CD4-positive, alpha-beta T cell treated with Interleukin-17A for 4 hours (primary cell): ENCODE measurements around the gene FHAD1.
A peak's percentile ranks its signal among the peaks of the same experiment; 100 is the strongest.

Experiments
- DNase-seq: peaks from one replicate; pipeline ENCODE4 v3.0.0-alpha.2; 2020; ENCODE audit warnings: mixed read lengths

FHAD1 gene

GRCh38 chr1:15348648-15349047 is 101.6 kb downstream of the FHAD1 start:
- no peak for DNase-seq

DNA sequence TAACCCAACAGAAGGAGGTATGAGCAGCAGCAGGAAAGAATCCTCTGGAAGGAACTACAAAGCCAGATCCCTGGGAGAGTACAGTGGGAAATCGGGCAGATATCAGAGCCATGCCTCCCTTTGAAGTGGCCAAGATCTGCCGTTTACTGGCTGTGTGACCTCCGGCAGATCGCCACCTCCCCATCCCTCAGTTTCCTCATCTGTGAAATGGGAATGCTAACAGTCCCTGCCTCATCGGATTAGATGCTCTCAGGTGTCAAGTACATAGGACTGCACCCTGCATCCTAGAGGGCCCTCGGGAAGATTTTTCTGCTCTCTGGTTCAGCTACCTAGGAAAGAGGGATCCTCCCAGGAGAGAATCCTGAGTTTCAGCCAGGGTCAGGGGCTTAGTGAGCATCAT is 102.1 kb downstream of the FHAD1 start:
- DNase-seq, result no peak

- no peak for DNase-seq
These were observed 103.1 kb downstream of the FHAD1 start for GRCh38 chr1:15350151-15350550.

DNA sequence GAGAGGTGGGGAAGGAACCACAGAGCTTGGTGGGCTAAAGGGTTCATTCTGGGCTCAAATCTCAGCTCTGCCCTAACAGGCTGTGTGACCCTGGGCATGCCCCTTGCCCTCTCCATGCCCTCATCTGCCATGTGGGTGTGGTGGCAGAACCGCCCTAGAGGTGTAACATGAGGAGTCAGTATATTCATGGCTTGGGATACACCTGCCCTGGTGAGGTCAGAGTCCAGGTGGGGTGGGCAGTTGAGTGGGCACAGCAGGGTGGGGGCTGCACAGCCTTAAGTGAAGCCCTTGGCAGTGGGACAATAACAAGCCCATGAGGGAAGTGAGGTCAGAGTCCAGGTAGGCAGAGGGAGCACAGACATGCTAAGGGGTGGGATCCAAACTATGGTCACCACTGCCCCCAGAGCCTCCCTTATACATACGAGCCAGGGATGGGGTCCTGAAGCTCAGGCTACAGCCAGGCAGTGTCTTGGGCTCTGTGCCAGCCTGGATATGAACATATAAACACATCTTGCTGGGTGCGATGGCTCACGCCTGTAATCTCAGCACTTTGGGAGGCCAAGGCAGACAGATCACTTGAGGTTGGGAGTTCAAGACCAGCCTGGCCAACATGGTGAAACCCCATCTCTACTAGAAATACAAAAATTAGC is 103.7 kb downstream of the FHAD1 start:
- no peak for DNase-seq

DNA sequence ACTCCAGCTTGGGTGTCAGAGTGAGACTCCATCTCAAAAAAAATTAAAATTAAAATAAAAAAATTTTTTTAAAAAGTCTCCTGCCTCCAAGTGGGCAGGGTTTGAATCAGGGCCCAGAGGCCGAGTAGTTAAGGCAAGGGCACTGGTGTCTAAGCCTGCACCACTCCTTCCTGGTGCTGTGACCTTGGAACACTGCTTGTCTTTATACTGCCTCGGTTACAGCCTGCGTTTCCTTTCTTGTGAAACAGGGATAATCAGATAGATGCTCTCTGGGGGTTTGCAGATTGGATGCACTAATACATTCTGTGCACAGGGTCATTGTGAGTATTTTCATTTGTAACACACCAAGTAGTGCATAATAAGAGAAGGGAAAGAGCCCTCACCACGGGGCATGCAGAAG is 104.3 kb downstream of the FHAD1 start:
- no peak for DNase-seq

DNA sequence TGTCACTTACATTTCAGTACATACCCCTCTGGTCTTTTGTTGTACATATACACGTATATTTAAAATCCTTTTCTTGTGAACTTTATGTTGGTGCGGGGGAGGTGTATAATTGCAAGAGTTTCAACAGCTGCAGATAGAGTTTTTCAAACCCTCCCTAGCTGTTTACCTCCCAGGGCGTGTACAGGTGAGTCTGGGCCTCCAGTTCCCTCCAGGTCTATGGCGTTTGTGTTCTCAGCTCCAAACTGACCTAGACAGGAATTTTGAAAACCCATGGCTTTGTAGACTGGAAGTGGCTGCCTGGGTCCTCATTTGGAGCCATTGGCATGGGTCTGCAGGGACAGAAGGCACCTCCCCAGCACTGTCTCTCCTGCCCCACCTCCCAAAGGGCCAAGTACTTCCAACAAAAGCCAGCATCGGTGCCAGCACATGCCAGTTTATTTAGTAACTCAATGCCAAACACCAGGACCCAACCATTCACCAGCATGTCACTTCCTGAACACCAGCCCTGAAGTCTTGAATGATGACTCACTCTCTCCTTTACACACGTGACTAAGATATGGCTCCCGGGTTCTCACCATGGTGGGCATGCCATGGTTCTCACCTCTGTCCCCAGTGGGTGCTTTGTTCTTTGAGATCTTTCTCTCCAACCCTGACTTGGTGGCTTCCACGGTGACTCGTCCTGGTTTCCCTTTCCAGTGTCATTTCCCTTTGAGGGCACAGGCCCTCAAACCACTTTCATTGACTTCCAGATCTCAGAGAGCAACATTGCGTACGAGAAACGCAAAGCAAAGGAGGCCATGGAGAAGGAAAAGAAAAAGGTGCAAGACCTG is 105.3 kb downstream of the FHAD1 start:
- peak; percentile 35 for DNase-seq

- no peak for DNase-seq
These were observed 107.0 kb downstream of the FHAD1 start for GRCh38 chr1:15353839-15354579.

DNA sequence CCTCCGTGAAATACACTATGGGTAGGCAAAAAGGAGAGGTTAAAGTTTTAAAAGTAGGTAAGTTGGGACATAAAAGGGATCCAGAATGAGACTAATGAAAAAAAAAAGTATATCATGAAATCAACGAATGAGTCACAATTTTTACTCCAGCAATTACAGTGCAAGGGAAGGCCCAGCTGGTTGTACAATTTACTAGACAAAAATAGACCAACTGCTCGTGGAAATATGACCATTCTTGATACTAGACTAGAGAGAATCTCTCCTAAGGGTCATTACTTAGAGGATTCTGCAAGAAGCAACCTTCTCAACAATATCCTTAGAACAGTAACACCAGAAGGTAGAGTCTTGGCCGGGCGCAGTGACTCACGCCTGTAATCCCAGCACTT is 107.5 kb downstream of the FHAD1 start:
- DNase-seq, result no peak

- no peak for DNase-seq
These were observed 109.1 kb downstream of the FHAD1 start for GRCh38 chr1:15355968-15356625.

GRCh38 chr1:15357612-15358207 is 110.7 kb downstream of the FHAD1 start:
- DNase-seq, result no peak

- no peak for DNase-seq
These were observed 111.6 kb downstream of the FHAD1 start for GRCh38 chr1:15358565-15359133.

DNA sequence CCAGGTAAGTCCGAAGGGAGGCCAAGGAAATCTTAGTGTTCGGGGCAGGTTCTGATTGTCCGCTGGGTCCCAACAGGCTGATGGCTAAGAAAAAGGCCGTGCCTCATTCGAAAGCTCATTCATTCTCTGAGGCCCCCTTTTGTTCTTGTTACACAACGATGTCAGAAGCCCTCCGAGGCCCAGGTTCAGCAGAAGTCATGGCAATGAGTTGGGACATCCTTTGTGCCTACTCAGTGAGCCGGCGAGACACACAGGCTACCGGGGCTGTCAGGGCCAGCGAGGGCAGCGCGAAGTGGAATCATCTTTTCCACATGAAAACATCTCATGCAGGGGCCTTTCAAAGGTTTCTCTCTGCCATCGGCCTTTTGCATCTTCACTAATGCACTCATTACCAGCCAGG is 113.7 kb downstream of the FHAD1 start:
- DNase-seq, result no peak

DNA sequence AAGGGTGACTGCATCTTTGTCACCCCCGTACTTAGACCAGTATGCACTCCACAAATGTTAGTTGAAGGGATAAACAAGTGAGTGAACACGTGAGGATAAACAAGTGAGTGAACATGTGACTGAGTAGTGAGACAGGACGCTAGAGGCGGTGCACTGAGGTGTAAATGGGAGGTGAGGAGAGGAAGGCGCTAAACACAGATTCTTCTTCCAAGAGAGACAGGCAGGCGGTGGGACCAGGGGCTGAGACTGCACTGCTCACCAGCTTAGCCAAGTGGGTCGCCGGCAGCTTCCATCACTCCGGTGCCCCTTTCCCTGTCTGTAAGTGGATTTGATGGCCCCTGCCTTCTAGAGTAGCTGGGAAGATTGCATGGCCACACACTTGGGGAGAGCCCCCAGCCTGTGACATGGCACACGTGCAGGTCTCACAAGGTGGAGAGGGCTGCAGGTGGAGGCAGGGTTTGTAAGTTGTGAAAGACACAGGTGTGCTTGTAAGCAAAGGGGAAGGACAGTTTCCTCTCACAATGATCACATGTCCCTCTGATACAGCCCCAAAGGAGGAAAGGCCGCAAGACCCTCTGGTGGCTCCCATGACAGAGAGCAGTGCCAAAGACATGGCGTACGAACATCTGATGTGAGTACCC is 115.2 kb downstream of the FHAD1 start:
- no peak for DNase-seq

DNA sequence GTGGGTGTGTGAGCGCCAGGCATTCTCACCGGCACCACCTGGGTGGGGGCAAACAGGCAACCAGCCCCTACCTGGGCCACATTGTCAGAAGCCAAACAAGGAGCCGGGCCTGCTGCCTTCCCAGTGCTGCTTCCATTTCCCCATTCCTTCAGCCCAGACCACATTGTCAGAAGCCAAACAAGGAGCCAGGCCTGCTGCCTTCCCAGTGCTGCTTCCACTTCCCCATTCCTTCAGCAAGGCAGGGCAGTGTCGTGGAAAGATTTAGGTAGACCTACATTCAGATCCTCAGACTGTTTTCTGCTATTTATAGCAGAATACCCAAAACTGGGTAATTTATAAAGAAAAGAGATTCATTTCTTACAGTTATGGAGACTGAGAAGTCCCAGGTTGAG is 115.7 kb downstream of the FHAD1 start:
- DNase-seq, result no peak

- DNase-seq, result peak; percentile 22
These were observed 117.7 kb downstream of the FHAD1 start for GRCh38 chr1:15364740-15365139.

DNA sequence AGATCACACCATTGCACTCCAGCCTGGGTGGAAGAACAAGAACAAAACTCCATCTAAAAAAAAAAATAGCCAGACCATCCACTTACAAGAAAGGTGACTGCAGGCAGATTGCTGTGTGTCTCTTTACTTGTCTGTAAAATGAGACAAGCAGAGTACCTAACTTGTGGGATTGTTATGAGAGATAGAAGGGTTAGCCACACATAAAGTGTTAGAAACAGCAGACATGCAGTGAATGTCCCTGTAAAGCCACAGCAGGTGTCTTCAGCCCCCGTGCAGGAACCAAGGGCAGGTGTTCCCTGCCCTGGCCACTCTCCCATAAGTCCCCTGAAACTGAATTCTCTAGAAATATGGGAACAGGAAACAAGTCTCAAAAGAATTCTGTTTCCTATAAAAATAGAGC is 121.9 kb downstream of the FHAD1 start:
- no peak for DNase-seq

DNA sequence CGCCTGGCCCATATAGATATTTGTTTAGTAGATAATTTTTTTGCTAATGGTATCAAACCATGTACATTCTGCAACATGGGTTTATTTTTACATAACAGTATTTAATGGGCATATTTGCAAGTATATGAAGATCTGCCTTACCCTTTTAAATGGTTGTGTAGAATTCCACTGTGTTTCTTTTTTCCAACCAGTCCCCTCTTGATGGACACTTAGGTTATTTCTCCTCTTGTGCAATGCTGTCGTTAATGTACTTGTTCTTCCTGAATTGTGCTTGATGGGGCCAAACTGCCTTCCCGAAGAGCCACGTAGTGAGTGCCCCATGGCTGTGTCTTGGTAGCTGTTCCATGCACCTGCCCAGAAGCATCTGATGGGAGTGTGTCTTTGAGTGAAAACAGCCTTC is 123.2 kb downstream of the FHAD1 start:
- no peak for DNase-seq

DNA sequence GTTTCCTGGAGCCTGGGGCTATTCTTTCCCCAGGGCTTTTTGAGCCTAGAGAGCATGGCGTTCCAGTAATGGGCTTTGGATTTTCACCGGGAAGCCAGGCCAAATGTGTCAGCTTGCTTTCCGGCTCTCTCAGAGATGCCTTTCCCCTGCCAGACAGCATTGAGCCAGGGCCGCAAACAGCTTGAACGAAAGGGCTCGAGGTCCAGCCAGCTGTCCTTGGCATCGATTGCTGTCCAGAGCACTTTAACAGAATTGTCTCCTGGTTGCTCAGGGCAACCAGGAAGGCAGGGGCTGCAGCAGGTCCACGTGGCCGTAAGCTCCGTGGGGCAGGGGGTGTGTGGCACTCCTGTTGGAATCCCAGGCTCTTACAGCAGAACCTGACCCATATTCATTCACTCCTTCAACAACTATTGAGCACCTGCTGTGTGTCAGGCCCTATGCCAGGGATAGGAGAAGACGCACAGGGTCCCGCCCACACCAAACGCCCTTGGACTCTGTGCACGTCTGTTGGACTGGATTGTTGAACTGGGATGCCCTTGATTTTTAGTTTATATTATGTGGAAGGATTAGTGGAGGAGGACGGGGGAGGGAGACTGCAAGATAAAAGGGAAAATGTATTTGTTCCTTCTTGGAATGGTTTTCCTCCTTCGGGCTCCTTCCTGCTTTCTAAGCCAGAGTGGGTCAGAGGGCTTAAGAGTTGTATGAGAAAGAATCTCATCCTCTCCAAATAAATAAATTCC is 123.9 kb downstream of the FHAD1 start:
- no peak for DNase-seq

- DNase-seq, result no peak
These were observed 124.9 kb downstream of the FHAD1 start for GRCh38 chr1:15371610-15372545.

- DNase-seq, result no peak
These were observed 131.7 kb downstream of the FHAD1 start for GRCh38 chr1:15378729-15379128.
